ENCODE measurements around the gene TMEM72. TPM values are rescaled to one million over a fixed set of nuclear protein-coding genes. Genes with fewer than 3 reads are reported as not detected.

TMEM72 gene
- polyA plus RNA-seq, 3 donors: not detected

DNA sequence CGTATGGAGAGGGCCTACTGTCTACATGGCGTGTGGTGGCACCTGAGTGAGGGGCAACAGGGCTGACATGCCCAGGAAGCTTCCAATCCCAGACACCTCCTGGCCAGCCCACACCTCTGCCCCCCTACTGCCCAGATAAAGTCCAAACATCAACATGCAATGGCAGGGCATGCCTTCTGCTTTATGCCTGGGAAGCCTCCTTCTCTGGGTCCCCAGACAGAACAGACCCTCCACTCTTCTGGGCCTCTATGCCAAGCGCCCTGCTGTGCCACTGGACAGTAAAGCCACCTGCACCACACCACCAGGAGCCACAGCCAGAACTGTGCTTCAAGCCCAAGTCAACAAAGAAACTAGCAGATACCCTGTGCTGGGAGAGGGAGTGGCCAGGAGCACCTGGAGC lies 12.5 kb downstream of the TMEM72 start:
- H3K4me1 ChIP-seq (ENCODE audit: control insufficient read depth in 1 of 2, insufficient read depth in 2 of 2, low read length in 2 of 2): peaks cover 10 to 14% of the 10 kb centered on the region in 2 donors
- intact Hi-C loops (cut with micrococcal nuclease): no loop called here
- no peaks in the 10 kb centered on the region for H3K36me3 ChIP-seq (replicated peaks in 1 of 2; ENCODE audit: control insufficient read depth in 1 of 2, insufficient read depth in 2 of 2, low read length in 2 of 2)
- H4K20me1 ChIP-seq (ENCODE audit: insufficient read depth, low read length): no peaks in the 10 kb centered on the region
- Mint-ChIP-seq H3K4me3 (no peak overlapping the region), H3K27ac (peak overlapping the region in 1 of 7 donors; percentile 28), H3K27me3 (ENCODE audit: low read depth in 3 of 3) (no peaks in the 10 kb centered on the region), H3K4me1 (no peaks in the 10 kb centered on the region), H3K36me3 (no peaks in the 10 kb centered on the region), H3K9me3 (peaks cover 0 to 1% (median 0%) of the 10 kb centered on the region in 7 donors)
- no peak overlapping the region for H2AFZ ChIP-seq (ENCODE audit: insufficient read depth, low read depth, low read length, poor library complexity, severe bottlenecking)
- H3K4me3 ChIP-seq (replicated peaks in 1 of 3; ENCODE audit: low read depth in 2 of 3, low read length in 3 of 3): no peak overlapping the region
- no peak overlapping the region for H3K9ac ChIP-seq (ENCODE audit: insufficient read depth, low read length, poor library complexity, severe bottlenecking)
- WGBS (ENCODE audit: insufficient coverage): 100% methylated on average over 2 of the region's 3 CpGs
- no peak overlapping the region for H3K27ac ChIP-seq (ENCODE audit: low read depth in 1 of 2, low read length in 2 of 2)
- TF ChIP-seq, protein P1, sequence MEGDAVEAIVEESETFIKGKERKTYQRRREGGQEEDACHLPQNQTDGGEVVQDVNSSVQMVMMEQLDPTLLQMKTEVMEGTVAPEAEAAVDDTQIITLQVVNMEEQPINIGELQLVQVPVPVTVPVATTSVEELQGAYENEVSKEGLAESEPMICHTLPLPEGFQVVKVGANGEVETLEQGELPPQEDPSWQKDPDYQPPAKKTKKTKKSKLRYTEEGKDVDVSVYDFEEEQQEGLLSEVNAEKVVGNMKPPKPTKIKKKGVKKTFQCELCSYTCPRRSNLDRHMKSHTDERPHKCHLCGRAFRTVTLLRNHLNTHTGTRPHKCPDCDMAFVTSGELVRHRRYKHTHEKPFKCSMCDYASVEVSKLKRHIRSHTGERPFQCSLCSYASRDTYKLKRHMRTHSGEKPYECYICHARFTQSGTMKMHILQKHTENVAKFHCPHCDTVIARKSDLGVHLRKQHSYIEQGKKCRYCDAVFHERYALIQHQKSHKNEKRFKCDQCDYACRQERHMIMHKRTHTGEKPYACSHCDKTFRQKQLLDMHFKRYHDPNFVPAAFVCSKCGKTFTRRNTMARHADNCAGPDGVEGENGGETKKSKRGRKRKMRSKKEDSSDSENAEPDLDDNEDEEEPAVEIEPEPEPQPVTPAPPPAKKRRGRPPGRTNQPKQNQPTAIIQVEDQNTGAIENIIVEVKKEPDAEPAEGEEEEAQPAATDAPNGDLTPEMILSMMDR (IDR thresholded peaks at IDR 0.05): no peak
- no peak for DNase-seq
- no peaks in the 10 kb centered on the region for H3K27me3 ChIP-seq (ENCODE audit: control insufficient read depth in 2 of 2, insufficient read depth in 2 of 2, low read length in 2 of 2)
- no peaks in the 10 kb centered on the region for H3K9me3 ChIP-seq (replicated peaks in 1 of 2; ENCODE audit: control insufficient read depth in 1 of 2, insufficient read depth in 1 of 2, low read length in 2 of 2)
- H3K79me2 ChIP-seq (ENCODE audit: insufficient read depth, low read length): no peaks in the 10 kb centered on the region
- no peak overlapping the region for H3K4me2 ChIP-seq (replicated peaks; ENCODE audit: extremely low read depth, low read length, poor library complexity, severe bottlenecking)

- Mint-ChIP-seq H3K4me1 (no peaks in the 10 kb centered on the region), H3K27me3 (ENCODE audit: low read depth in 3 of 3) (no peaks in the 10 kb centered on the region), H3K4me3 (no peak overlapping the region), H3K27ac (no peak overlapping the region), H3K9me3 (peaks cover 0 to 1% (median 0%) of the 10 kb centered on the region in 7 donors), H3K36me3 (no peaks in the 10 kb centered on the region)
- Histone ChIP-seq H3K4me1 (ENCODE audit: control insufficient read depth in 1 of 2, insufficient read depth in 2 of 2, low read length in 2 of 2) (peaks cover 10 to 14% of the 10 kb centered on the region in 2 donors), H3K4me2 (replicated peaks; ENCODE audit: extremely low read depth, low read length, poor library complexity, severe bottlenecking) (no peak overlapping the region), H3K36me3 (replicated peaks in 1 of 2; ENCODE audit: control insufficient read depth in 1 of 2, insufficient read depth in 2 of 2, low read length in 2 of 2) (no peaks in the 10 kb centered on the region), H3K27me3 (ENCODE audit: control insufficient read depth in 2 of 2, insufficient read depth in 2 of 2, low read length in 2 of 2) (no peaks in the 10 kb centered on the region), H3K27ac (ENCODE audit: low read depth in 1 of 2, low read length in 2 of 2) (no peak overlapping the region), H3K9ac (ENCODE audit: insufficient read depth, low read length, poor library complexity, severe bottlenecking) (no peak overlapping the region), H4K20me1 (ENCODE audit: insufficient read depth, low read length) (no peaks in the 10 kb centered on the region), H2AFZ (ENCODE audit: insufficient read depth, low read depth, low read length, poor library complexity, severe bottlenecking) (no peak overlapping the region), H3K79me2 (ENCODE audit: insufficient read depth, low read length) (no peaks in the 10 kb centered on the region), H3K9me3 (replicated peaks in 1 of 2; ENCODE audit: control insufficient read depth in 1 of 2, insufficient read depth in 1 of 2, low read length in 2 of 2) (no peaks in the 10 kb centered on the region), H3K4me3 (replicated peaks in 1 of 3; ENCODE audit: low read depth in 2 of 3, low read length in 3 of 3) (no peak overlapping the region)
- 85% methylated on average over 14 of the region's 21 CpGs for WGBS (ENCODE audit: insufficient coverage)
- intact Hi-C loops (cut with micrococcal nuclease): no loop called here
- TF ChIP-seq, protein P1 (IDR thresholded peaks at IDR 0.05): no peak
- DNase-seq: no peak
Measured at GRCh38 chr10:44924261-44925040, 13.3 kb downstream of the TMEM72 start.

Data from CD14-positive monocyte (primary cell).